SK-N-MC (cell line): Measurements from ENCODE around the gene TIGD6.

Experiments used
- EZH2 ChIP-seq: fragments of 200-600 bp; sonication (generic); IDR thresholded peaks from one replicate; pipeline ENCODE4 v1.6.1; 2017; ENCODE audit warnings: antibody characterized with exemption
- FOXP2 ChIP-seq: optimal IDR thresholded peaks from 2 replicates; pipeline ENCODE3; 2011; ENCODE audit warnings: mild to moderate bottlenecking, moderate library complexity; ENCODE audit not compliant: insufficient read depth; ENCODE audit errors: extremely low read length, control extremely low read depth
- POLR2AphosphoS5 ChIP-seq: IDR thresholded peaks from 2 replicates; pipeline ENCODE4 v1.6.1; 2012; ENCODE audit warnings: mild to moderate bottlenecking, low read depth, low read length, borderline replicate concordance

- TF ChIP-seq EZH2 (no peak), POLR2AphosphoS5 (no peak), FOXP2 (no peak)
Observed at GRCh38 chr5:149969181-149969930, 31.1 kb downstream of the TIGD6 start.
